RWPE1 (cell line): ENCODE measurements around the gene TMEM45A.

Source experiments
- CTCF ChIA-PET: fragments of 350-600 bp; sonication (Branson Sonifier 250); formaldehyde crosslinking; extraction: SDS; loops from one replicate; lab custom pipeline; 2021; lab: Yijun Ruan, JAX
- POLR2A ChIA-PET: fragments of 400-600 bp; formaldehyde crosslinking; extraction: SDS; loops from one replicate; lab custom pipeline; 2020; ENCODE audit warnings: antibody characterized with exemption; ENCODE audit not compliant: low non-redundant PET; lab: Yijun Ruan, JAX
- DNase-seq: peaks from one replicate; pipeline ENCODE4 v3.0.0; 2012; ENCODE audit warnings: low spot score
- H3K27ac ChIP-seq: fragments of 450-650 bp; 2 replicates; pipeline ENCODE4 v1.5.1; 2017
- CTCF ChIP-seq: fragments of 450-650 bp; conservative IDR thresholded peaks from 2 replicates; pipeline ENCODE4 v1.5.1; 2017; ENCODE audit warnings: low read depth, mild to moderate bottlenecking

Gene TMEM45A

DNA sequence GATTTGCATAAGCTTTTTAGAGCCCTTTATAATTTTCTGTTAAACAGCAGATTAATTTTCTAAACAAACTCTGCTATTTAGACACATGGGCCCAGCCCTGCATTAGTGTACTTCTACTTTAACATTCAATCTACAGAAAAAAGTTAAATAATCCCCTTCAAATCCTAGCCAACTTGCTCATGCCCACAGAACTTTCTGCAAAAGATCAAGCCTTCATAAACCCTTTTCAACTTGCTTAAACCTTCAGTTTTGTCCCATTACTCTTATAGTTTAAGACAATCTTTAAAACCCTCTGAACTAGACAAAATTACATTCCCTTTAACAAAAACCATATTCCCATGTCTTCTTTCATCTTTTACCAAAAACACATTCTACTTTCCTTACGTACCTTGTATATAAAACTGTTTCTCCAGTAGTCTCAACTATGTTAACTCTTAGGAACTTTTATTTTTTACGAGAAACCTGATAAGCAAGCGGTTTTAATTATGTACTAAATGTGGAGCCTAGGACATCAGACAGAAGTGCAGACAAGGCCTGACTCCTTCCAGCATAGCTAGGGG is 91.8 kb downstream of the TMEM45A start:
- CTCF ChIA-PET, result no interaction called here
- no peak for DNase-seq
- POLR2A ChIA-PET, result no interaction called here
- no peak for TF ChIP-seq CTCF
- no peak overlapping the region for H3K27ac ChIP-seq

GRCh38 chr3:100586832-100587231 is 94.4 kb downstream of the TMEM45A start:
- DNase-seq, result no peak
- H3K27ac ChIP-seq, result no peak overlapping the region
- TF ChIP-seq CTCF, result no peak
- ChIA-PET CTCF (no interaction called here), POLR2A (no interaction called here)

DNA sequence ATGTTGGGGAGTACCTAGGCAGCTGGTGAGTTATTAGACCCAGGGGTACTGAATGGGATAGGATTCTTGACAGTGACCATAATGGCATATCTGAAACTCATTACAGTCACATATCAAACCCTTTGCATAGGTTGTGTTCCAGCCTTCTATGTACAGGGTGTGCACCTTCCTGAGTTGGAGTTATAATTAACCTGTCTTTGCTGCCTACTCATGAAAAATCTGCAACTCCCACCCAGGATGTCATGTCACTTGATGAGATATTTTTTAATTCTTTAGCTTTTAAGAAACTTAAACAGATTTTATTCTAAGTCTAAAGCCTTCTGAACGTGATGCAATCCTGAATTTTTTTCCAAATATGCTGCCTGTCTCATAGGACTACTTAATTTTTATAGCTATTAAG is 95.8 kb downstream of the TMEM45A start:
- CTCF ChIA-PET, result interaction anchor here (4.3 kb wide), 1 partner anchor 125 kb away, joined by 46 read pairs; no protein-coding TSS in a partner anchor
- no peak for TF ChIP-seq CTCF
- no peak overlapping the region for H3K27ac ChIP-seq
- DNase-seq, result no peak
- POLR2A ChIA-PET, result no interaction called here

GRCh38 chr3:100590114-100590839 is 97.9 kb downstream of the TMEM45A start:
- peak; percentile 88 for TF ChIP-seq CTCF
- ChIA-PET POLR2A (no interaction called here), CTCF (interaction anchor here (0.6 to 4.3 kb wide), 9 partner anchors 10 to 759 kb away, joined by 3 to 46 read pairs (median 4); no protein-coding TSS in a partner anchor)
- peak; percentile 68 for DNase-seq
- H3K27ac ChIP-seq, result no peak overlapping the region

- CTCF ChIA-PET, result interaction anchor here (0.6 to 4.3 kb wide), 5 partner anchors 10 to 169 kb away, joined by 3 to 46 read pairs (median 4); no protein-coding TSS in a partner anchor
- POLR2A ChIA-PET, result no interaction called here
- no peak for DNase-seq
- H3K27ac ChIP-seq, result no peak overlapping the region
- peak; percentile 53; the same call in 1 of the 2 replicates for TF ChIP-seq CTCF
These were observed 98.4 kb downstream of the TMEM45A start for GRCh38 chr3:100590840-100591147.

- H3K27ac ChIP-seq, result no peak overlapping the region
- no peak for DNase-seq
- CTCF ChIA-PET, result interaction anchor here (0.5 to 4.3 kb wide), 5 partner anchors 121 to 1291 kb away, joined by 3 to 46 read pairs (median 3); no protein-coding TSS in a partner anchor
- TF ChIP-seq CTCF, result no peak
- POLR2A ChIA-PET, result no interaction called here
These were observed 99.0 kb downstream of the TMEM45A start for GRCh38 chr3:100591411-100591810.
